OCI-M1 (cell line): ENCODE results near the gene LPXN.
"Not testable (repeated sequence)": the region's sequence is repeated elsewhere in the genome, so short reads cannot be mapped to it uniquely, and the experiment has no call there.

Source experiments
- DNase-seq: peaks from one replicate; lab custom pipeline; 2025; lab: John Stamatoyannopoulos, UW

The LPXN gene

GRCh38 chr11:58579192-58580129 lies 3.8 kb upstream of the LPXN start:
- DNase-seq, result peak; percentile 94

- peak; percentile 97 for DNase-seq
These were observed 3.1 kb upstream of the LPXN start, which contains the start of gene ZFP91 for GRCh38 chr11:58578635-58579191. Gene ZFP91, plus strand, starts transcription at chr11:58579063. Its CDS starts 219 bp downstream, at chr11:58579282.

GRCh38 chr11:58578136-58578634 lies 2.5 kb upstream of the LPXN start:
- peak; percentile 98 for DNase-seq

GRCh38 chr11:58577555-58578135 lies 2.0 kb upstream of the LPXN start:
- DNase-seq, result peak; percentile 92

GRCh38 chr11:58576887-58577471 lies 1.3 kb upstream of the LPXN start:
- peak; percentile 63 for DNase-seq

- DNase-seq, result no peak
These were observed 775 bp downstream of the LPXN start for GRCh38 chr11:58574881-58575280.

GRCh38 chr11:58573451-58574104 lies 2.1 kb downstream of the LPXN start:
- DNase-seq, result peak; percentile 86

- not testable (repeated sequence) for DNase-seq
These were observed 2.8 kb downstream of the LPXN start for GRCh38 chr11:58572906-58573305.

GRCh38 chr11:58567889-58568512 lies 7.7 kb downstream of the LPXN start:
- DNase-seq, result peak; percentile 86

GRCh38 chr11:58564231-58564630 lies 11.4 kb downstream of the LPXN start:
- DNase-seq, result peak; percentile 63

GRCh38 chr11:58562375-58562800 lies 13.3 kb downstream of the LPXN start:
- DNase-seq, result peak; percentile 22

- no peak for DNase-seq
These were observed 14.1 kb downstream of the LPXN start for GRCh38 chr11:58561394-58562098.

GRCh38 chr11:58560842-58561241 lies 14.8 kb downstream of the LPXN start:
- DNase-seq, result no peak

- DNase-seq, result no peak
These were observed 26.0 kb downstream of the LPXN start for GRCh38 chr11:58549644-58550043.

GRCh38 chr11:58546841-58547240 lies 28.8 kb downstream of the LPXN start:
- no peak for DNase-seq

- DNase-seq, result no peak
These were observed 43.8 kb downstream of the LPXN start for GRCh38 chr11:58531865-58532341.

- no peak for DNase-seq
These were observed 45.4 kb downstream of the LPXN start for GRCh38 chr11:58530236-58530635.

GRCh38 chr11:58527429-58527828 lies 48.2 kb downstream of the LPXN start:
- no peak for DNase-seq

GRCh38 chr11:58526721-58527120 lies 48.9 kb downstream of the LPXN start:
- peak; percentile 54 for DNase-seq

GRCh38 chr11:58525037-58525614 lies 50.5 kb downstream of the LPXN start:
- peak; percentile 70 for DNase-seq
